Gastrocnemius medialis (tissue), 4 donors: ENCODE measurements around the gene NBEA. TPM values are rescaled to one million over a fixed set of nuclear protein-coding genes. Genes with fewer than 3 reads are reported as not detected.
A peak's percentile ranks its signal among the peaks of the same experiment; 100 is the strongest.

Source experiments
- ATAC-seq, 2 donors: fragments of 150-250 bp; one replicate each; pipeline ENCODE4 v1.9.1; 2016
- DNase-seq, 2 donors: peaks; one replicate each; pipeline ENCODE4 v3.0.0-alpha.2; 2019
- H3K27ac ChIP-seq, 4 donors: fragments of 200-600 bp; sonication (generic); 1 replicate in 1 of 4; 2 replicates in 3 of 4; pipeline ENCODE4 v1.5.1; 2016 to 2018; ENCODE audit warnings: mild to moderate bottlenecking in 2 of 4, moderate library complexity in 1 of 4
- H3K27me3 ChIP-seq, 3 donors: fragments of 200-600 bp; sonication (generic) in 2 of 3; 1 replicate in 1 of 3; 2 replicates in 2 of 3; pipeline versions ENCODE4 v1.5.1 to v1.6.0; 2016 to 2019; ENCODE audit warnings: mild to moderate bottlenecking in 1 of 3, moderate library complexity in 1 of 3
- H3K36me3 ChIP-seq, 2 donors: fragments of 200-600 bp; sonication (generic) in 1 of 2; one replicate each; pipeline ENCODE4 v1.5.1; 2017 to 2018
- H3K4me1 ChIP-seq, 2 donors: fragments of 200-600 bp; sonication (generic) in 1 of 2; one replicate each; pipeline ENCODE4 v1.5.1; 2016 to 2017; ENCODE audit warnings: mild to moderate bottlenecking in 2 of 2
- H3K4me3 ChIP-seq, 4 donors: fragments of 200-600 bp; sonication (generic) in 3 of 4; 1 replicate in 1 of 4; 2 replicates in 3 of 4; pipeline ENCODE4 v1.5.1; 2016 to 2019; ENCODE audit warnings: mild to moderate bottlenecking in 2 of 4
- H3K9me3 ChIP-seq, 3 donors: fragments of 200-600 bp; sonication (generic) in 2 of 3; 1 replicate in 1 of 3; 2 replicates in 2 of 3; pipeline ENCODE4 v1.5.1; 2016 to 2019
- CTCF ChIP-seq, 5 experiments: fragments of 450-650 bp in 3 of 5; fragments of 200-600 bp in 2 of 5; sonication (generic) in 2 of 5; IDR thresholded peaks in 4 of 5; conservative IDR thresholded peaks in 1 of 5; 1 replicate in 4 of 5; 2 replicates in 1 of 5; pipeline ENCODE4 v1.5.1; 2016 to 2019; ENCODE audit warnings: antibody characterized with exemption in 5 of 5, mild to moderate bottlenecking in 3 of 5, moderate library complexity in 3 of 5
- POLR2A ChIP-seq, 2 donors: fragments of 450-650 bp; IDR thresholded peaks; one replicate each; pipeline ENCODE4 v1.6.1; 2017; ENCODE audit warnings: antibody characterized with exemption in 2 of 2, mild to moderate bottlenecking in 2 of 2, moderate library complexity in 2 of 2
- in situ Hi-C, 4 donors: fragments of 200-750 bp; cut with MboI; loops; one replicate each; pipeline versions ENCODE4 v1.15.0 to v1.8.0; 2017; ENCODE audit warnings: low sequenced_read_pairs in 4 of 4
- intact Hi-C: fragments of 100-400 bp; cut with DNase I; formaldehyde crosslinking; loops from one replicate; pipeline ENCODE4 v1.15.1; 2023; ENCODE audit warnings: low total_unique reads
- total RNA-seq, 4 donors: library from RNA; depleted of rRNA; stranded (reverse); fragments of >200 nt; gene quantifications; one replicate each; pipeline versions ENCODE4 v1.1.0 to v1.2.3, GENCODE V29; 2016

Gene NBEA
- total RNA-seq, 4 donors from 2014 or later, result 4.1 to 5.1 (median 4.7) TPM

- Histone ChIP-seq H3K36me3 (no peaks in the 10 kb centered on the region), H3K27ac (no peak overlapping the region), H3K4me3 (no peak overlapping the region), H3K27me3 (no peaks in the 10 kb centered on the region), H3K4me1 (no peaks in the 10 kb centered on the region), H3K9me3 (no peaks in the 10 kb centered on the region)
- DNase-seq, result no peak
- ATAC-seq, result no peak
- intact Hi-C loops, result no loop called here
- TF ChIP-seq POLR2A (IDR thresholded peaks at IDR 0.05) (no peak), CTCF (IDR thresholded peaks at IDR 0.05 in 4 of 5, conservative IDR thresholded peaks at IDR 0.05 in 1 of 5) (no peak)
- in situ Hi-C loops, result no loop called here
Measured at GRCh38 chr13:34935841-34936240, 6.2 kb upstream of the NBEA start.

GRCh38 chr13:34939771-34940170, 2.3 kb upstream of the NBEA start:
- intact Hi-C loops, result loop anchor here (10.0 kb wide), 1 partner anchor 1395 kb away; no protein-coding TSS in a partner anchor
- no peak for ATAC-seq
- Histone ChIP-seq H3K27ac (no peak overlapping the region), H3K9me3 (no peaks in the 10 kb centered on the region), H3K27me3 (no peaks in the 10 kb centered on the region), H3K4me3 (no peak overlapping the region), H3K36me3 (no peaks in the 10 kb centered on the region), H3K4me1 (peaks cover 7 to 12% of the 10 kb centered on the region in 2 donors)
- DNase-seq, result no peak
- in situ Hi-C loops, result no loop called here
- TF ChIP-seq POLR2A (IDR thresholded peaks at IDR 0.05) (no peak), CTCF (IDR thresholded peaks at IDR 0.05 in 4 of 5, conservative IDR thresholded peaks at IDR 0.05 in 1 of 5) (no peak)

- DNase-seq (no peak), ATAC-seq (peak; percentile 47 to 54)
- TF ChIP-seq CTCF (IDR thresholded peaks at IDR 0.05 in 4 of 5, conservative IDR thresholded peaks at IDR 0.05 in 1 of 5), result no peak
- TF ChIP-seq POLR2A (IDR thresholded peaks at IDR 0.05), result no peak
- H3K4me1 ChIP-seq, result peaks cover 7 to 12% of the 10 kb centered on the region in 2 donors
- in situ Hi-C loops (no loop called here), intact Hi-C loops (loop anchor here (10.0 kb wide), 1 partner anchor 1397 kb away; no protein-coding TSS in a partner anchor)
- H3K27ac ChIP-seq, result peak overlapping the region; percentile 74 to 81 (median 77)
- peak overlapping the region; percentile 72 to 95 (median 84) for H3K4me3 ChIP-seq
- H3K9me3 ChIP-seq, result no peaks in the 10 kb centered on the region
- H3K36me3 ChIP-seq, result no peaks in the 10 kb centered on the region
- H3K27me3 ChIP-seq, result no peaks in the 10 kb centered on the region
Measured at GRCh38 chr13:34941436-34941834, 635 bp upstream of the NBEA start.

- Histone ChIP-seq H3K27ac (peak overlapping the region; percentile 74 to 81 (median 77)), H3K4me1 (peaks cover 7 to 15% of the 10 kb centered on the region in 2 donors), H3K36me3 (no peaks in the 10 kb centered on the region), H3K4me3 (peak overlapping the region; percentile 72 to 95 (median 84)), H3K9me3 (no peaks in the 10 kb centered on the region), H3K27me3 (no peaks in the 10 kb centered on the region)
- peak; percentile 47 to 61 for ATAC-seq
- DNase-seq, result peak; percentile 3 to 18
- intact Hi-C loops, result loop anchor here (10.0 kb wide), 1 partner anchor 1398 kb away; no protein-coding TSS in a partner anchor
- in situ Hi-C loops, result no loop called here
- TF ChIP-seq POLR2A (IDR thresholded peaks at IDR 0.05), result no peak
- no peak for TF ChIP-seq CTCF (IDR thresholded peaks at IDR 0.05 in 4 of 5, conservative IDR thresholded peaks at IDR 0.05 in 1 of 5)
Measured at GRCh38 chr13:34942732-34943435, 814 bp downstream of the NBEA start.
